Stomach (tissue), 4 donors: ENCODE results near the gene CHRNB4.

Experiments
- CTCF ChIP-seq, 7 experiments: fragments of 450-650 bp in 4 of 7; fragments of 200-600 bp in 3 of 7; sonication (generic) in 3 of 7; IDR thresholded peaks; one replicate each; pipeline ENCODE4 v1.5.1; 2016 to 2019; ENCODE audit warnings: antibody characterized with exemption in 7 of 7, control low read depth in 2 of 7, mild to moderate bottlenecking in 1 of 7
- EP300 ChIP-seq: sonication (generic); formaldehyde crosslinking; IDR thresholded peaks from one replicate; pipeline ENCODE4 v1.6.1; 2017; ENCODE audit warnings: antibody characterized with exemption
- POLR2A ChIP-seq, 4 donors: fragments of 450-650 bp; IDR thresholded peaks; one replicate each; pipeline ENCODE4 v1.6.1; 2016; ENCODE audit warnings: antibody characterized with exemption in 4 of 4, control low read depth in 2 of 4, mild to moderate bottlenecking in 1 of 4, moderate library complexity in 1 of 4
- POLR2AphosphoS5 ChIP-seq, 3 donors: sonication (generic); formaldehyde crosslinking; IDR thresholded peaks; one replicate each; pipeline ENCODE4 v1.6.1; 2016; ENCODE audit warnings: antibody characterized with exemption in 3 of 3

DNA sequence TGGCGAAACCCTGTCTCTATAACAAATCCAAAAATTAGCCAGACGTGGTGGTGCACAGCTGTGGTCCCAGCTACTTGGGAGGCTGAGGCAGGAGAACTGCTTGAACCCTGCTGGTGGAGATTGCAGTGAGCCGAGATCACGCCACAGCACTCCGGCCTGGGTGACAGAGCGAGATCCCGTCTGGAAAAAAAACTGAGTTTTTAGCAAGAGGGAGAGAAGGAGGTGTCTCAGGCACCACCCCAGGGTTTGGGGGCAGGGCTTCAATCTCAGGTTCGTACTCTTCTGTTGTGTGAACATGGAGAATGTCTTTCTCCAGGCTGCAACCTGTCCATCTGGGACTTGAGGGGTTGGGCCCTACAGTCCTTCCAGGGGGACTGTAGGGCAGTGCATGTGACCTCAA is 22.9 kb downstream of the CHRNB4 start:
- TF ChIP-seq POLR2AphosphoS5 (IDR thresholded peaks at IDR 0.05) = no peak
- no peak for TF ChIP-seq CTCF (IDR thresholded peaks at IDR 0.05)
- TF ChIP-seq EP300 = no peak
- no peak for TF ChIP-seq POLR2A (IDR thresholded peaks at IDR 0.05)
